ENCODE data around the gene MZT1.

DNA sequence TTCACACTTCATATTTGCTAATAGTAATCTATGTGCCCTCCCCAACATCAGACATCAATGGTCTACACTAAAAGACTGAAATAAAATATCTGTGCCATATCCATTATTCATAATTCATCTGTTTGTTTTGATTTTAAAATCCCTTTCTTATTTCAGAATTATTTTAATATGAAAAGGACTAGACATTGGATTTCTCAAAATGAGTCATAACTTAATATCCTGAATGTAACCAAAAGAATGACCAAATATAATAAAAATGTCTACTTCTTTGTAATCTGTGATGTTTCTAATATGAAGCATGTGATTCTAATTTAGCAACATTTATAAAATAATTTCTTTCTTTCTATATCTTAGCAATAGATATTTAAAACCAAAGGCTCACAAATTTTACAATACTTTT is 64.9 kb downstream of the MZT1 start:
- TF ChIP-seq CTCF (IDR thresholded peaks at IDR 0.05) (no peak), POLR2A (IDR thresholded peaks at IDR 0.05) (no peak)
